ENCODE results near the gene KLHL24.
"Not testable (repeated sequence)": the region's sequence is repeated elsewhere in the genome, so short reads cannot be mapped to it uniquely, and the experiment has no call there.

The KLHL24 gene

DNA sequence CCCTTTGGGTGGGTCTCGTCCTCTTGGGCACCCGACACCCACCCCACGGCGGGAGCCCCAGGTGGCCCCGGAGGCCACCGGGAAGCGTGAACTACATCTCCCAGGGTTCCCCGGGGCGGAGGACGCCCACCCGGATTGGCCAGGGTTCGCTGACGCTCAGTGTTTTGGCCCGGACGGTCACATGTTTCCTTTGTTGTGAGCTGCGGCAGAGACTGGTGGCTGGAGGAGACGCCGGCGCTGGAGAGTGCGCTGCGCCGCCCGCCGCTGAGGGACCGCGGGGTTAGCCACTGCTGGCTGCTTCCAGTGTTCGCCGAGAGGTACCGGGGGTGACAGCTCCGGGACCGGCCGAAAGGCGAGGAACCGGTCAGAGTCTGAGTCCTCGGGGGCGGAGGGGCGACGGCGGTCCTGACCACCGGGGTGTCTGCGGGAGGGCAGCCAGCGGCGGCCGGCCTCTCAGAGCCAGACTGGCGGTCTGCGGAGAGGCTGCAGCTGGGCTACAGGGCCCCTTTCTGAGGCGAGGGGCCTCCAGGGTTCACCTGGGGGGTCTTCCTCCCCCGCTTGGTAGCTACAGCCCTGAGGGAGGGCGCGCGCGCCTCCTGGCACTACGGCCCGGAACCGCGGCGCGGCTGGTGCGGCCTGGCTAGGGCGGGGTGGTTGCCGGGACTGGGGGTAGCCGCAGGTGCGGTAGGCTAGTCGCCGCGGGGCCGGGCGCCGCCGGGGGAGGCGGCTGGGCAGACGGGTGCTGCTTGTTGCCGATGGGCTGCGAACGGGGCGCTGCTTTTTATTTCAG, at the start of gene KLHL24:
KLHL24 (plus strand) TSS at position 193 of the 790 bp plus-strand sequence. CDS start 14,734 bp downstream, outside the sequence.
- DNase-seq: peak; percentile 89

- DNase-seq: no peak
Observed at GRCh38 chr3:183586477-183586876, 48.9 kb upstream of the KLHL24 start.

DNA sequence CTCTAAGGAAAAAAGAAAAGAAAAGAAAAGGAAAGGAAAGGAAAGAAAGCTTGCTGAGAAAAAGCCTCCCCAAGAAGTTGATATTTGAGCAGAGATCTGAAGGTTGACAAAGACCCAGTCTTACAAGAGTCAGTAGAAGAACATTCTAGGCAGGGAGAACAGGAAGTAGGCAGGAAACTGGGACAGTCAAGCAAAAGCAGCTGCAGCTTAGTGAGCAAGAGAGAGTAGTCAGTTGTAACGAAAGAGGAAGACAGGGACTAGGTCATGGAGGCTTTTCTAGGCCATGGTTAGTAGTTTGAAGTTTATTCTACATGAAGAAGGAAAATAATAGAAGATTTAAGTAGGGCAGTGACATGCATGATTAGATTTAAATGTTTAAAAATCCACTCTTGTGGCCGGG, 48.1 kb upstream of the KLHL24 start:
- peak; percentile 96 for DNase-seq

DNA sequence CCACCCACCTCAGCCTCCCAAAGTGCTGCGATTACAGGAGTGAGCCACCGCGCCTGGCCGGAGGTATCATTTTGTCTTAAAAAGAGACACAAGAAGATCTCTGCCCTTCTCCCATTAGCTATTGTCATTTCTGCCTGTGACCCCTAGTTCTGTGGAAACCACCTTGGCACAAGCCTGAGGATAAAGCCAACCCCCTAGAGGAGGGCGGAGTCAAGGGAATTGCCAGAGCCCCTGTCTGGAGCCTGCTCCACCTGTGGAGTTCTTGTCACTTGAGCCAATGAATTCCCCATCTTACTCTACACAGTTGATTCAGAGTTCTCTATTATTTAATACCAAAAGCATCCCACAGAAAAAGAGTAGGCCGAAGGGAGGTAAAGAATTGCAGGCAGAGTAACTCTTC, 45.0 kb upstream of the KLHL24 start:
- no peak for DNase-seq

GRCh38 chr3:183591881-183592521, 43.4 kb upstream of the KLHL24 start:
- peak; percentile 94 for DNase-seq

DNA sequence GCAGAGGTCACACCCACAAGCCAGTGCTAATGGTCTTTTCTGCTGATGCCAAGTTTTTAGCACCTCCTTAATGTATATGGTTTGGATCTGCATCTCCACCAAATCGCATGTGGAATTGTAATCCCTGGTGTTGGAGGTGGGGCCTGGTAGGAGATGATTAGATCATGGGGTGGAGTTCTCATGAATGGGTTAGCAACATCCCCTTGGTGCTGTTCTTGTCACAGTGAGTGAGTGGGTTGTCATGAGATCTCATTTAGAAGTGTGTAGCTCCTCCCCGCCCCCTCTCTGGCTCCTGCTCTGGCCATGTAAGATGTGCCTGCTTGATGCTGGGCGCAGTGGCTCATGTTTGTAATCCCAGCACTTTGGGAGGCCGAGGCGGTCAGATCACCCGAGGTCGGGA, 42.6 kb upstream of the KLHL24 start:
- DNase-seq: no peak

DNA sequence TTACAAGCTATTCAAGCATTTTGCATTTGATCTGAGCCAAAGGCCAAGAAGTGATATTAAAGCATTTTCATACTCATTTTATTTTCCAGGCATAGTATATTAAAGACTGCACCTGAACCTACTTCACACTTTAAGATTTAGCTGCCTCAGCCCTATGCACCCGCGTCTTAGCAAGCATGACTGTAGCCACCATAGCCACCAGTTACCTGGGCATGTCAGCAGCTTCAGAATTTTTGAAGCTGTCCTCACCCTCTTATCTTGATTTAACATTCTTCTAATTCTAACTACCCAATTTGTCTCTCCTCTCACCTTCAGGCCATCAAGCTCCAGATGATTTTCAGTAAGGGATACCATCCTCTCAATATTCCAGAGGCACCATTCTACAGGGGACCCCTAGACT, 40.8 kb upstream of the KLHL24 start:
- DNase-seq: no peak

DNA sequence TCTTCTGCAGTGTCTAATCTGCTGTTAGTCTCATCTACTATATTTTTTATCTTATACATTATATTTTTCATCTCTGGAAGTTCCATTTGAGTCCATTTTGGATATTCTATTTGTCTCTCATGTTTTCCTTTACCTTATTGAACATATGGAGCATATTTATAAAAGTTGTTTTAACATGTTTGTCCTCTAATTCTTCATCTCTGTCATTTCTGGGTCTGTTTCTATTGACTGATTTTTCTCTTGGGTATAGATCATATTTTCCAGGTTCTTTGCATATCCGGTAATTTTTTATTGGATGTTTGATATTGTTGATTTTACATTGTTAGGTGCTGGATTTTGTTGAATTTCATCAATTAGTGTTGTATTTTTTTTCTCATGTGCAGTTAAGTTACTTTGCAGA, 37.5 kb upstream of the KLHL24 start:
- DNase-seq: no peak

DNA sequence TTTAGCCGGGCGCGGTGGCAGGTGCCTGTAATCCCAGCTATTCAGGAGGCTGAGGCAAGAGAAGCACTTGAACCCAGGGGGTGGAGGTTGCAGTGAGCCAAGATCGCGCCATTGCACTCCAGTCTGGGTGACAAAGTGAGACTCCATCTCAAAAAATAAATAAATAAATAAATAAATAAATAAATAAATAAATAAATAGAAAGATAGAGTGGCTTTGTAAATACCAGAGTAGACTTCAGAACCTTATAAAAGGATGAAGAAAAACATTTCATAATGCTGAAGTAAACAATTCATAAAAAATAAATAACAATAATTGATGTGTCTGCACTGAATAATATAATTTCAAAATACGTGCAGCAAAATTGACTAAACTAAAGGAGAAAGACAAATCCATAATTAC, 24.1 kb upstream of the KLHL24 start:
- DNase-seq: not testable (repeated sequence)

DNA sequence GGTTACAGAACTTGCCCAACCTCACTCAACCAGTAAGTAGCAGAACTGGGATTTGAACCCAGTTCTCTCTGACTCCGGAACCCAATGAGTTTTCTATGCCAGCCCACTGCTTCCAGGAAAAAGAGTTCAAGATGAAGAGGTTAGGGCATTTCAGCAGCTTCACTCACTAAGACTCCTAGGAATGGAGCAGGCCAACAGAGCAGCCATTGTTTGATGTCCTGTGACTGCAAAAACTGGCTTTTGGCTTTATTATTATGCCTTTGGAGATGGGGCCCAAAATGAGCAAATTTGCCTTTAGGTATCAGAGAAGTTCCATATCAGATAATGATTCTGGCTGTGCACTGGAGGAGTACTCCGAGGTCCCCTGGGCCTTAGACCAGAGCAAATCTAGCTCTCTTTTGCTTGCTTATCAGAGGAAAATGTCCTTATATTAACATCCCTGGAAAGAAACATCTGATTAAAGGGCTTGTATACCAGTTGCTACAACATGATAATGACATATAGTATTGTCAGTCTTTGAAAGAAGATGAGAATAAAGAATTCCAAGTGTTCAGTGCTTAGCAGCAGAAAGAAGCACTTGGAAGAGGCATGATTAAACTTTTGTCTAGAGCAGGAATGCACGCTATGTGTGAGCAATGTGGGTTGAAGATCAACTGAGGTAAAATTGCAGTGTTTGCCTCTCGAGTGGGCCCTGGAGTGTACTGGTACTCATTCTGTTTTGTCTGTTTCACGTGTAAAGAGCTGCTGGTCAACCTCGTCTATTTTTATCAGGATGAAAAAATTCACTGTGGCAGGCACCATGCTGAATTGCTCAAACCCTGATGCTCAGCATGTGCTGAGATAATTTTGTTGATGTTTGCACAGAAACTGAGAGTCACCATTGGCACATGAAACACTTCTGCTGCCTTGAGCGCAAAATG, 21.8 kb upstream of the KLHL24 start:
- DNase-seq: no peak

DNA sequence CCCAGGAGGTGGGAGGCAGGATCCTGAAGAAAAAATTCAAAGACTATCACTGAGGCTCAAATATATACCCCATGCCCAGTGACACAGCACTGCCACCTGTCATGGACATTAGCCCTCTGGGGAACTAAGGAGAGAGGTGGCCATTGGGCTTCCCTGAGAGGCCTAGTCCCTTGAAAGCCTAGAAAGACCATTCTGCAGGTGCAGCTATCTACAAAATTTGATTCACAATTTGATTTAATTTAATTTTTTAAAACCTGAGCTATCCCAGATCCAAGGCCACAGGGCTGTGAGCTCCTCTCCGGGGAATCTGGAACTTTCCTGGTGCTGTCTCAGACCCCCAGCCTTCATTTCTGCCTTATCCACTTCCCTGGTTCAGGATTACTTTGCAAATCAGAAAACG, 16.9 kb upstream of the KLHL24 start:
- no peak for DNase-seq

DNA sequence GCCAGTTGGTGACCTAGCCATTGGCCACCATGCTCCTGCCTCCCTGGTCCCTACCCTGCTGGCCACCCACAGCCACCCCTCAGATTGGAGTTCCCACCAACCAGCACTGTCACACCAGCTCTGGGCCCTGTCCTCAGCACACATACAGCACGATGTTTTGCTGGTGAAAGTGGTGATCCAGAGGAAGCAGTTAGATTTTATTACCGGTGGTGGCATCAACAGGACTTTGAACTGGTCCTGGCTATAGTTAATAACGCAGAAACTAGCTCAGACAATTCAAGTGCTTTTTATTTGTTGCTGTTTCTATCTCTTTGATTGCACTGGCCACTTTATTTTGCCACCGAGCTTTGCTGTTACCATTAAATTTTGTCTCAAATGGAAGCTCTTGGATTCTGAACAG, 16.4 kb upstream of the KLHL24 start:
- DNase-seq: no peak

- DNase-seq: no peak
Observed at GRCh38 chr3:183619624-183620251, 15.7 kb upstream of the KLHL24 start.

GRCh38 chr3:183620252-183620628, 15.2 kb upstream of the KLHL24 start:
- DNase-seq: no peak

DNA sequence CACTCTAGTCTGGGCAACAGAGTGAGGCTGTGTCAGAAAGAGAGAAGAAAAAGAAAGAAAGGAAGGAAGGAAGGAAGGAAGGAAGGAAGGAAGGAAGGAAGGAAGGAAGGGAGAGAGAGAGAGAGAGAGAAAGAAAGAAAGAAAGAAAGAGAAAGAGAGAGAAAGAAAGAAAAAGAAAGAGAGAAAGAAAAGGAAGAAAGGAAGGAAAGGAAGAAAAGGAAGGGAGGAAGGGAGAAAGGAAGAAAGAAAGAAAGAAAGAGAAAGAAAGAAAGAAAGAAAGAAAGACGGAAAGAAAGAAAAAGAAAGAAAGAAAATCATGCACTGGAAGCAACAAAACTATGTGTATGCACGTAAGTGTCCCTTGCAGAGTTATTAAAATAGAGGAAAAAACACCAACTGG, 12.9 kb upstream of the KLHL24 start:
- DNase-seq: not testable (repeated sequence)

DNA sequence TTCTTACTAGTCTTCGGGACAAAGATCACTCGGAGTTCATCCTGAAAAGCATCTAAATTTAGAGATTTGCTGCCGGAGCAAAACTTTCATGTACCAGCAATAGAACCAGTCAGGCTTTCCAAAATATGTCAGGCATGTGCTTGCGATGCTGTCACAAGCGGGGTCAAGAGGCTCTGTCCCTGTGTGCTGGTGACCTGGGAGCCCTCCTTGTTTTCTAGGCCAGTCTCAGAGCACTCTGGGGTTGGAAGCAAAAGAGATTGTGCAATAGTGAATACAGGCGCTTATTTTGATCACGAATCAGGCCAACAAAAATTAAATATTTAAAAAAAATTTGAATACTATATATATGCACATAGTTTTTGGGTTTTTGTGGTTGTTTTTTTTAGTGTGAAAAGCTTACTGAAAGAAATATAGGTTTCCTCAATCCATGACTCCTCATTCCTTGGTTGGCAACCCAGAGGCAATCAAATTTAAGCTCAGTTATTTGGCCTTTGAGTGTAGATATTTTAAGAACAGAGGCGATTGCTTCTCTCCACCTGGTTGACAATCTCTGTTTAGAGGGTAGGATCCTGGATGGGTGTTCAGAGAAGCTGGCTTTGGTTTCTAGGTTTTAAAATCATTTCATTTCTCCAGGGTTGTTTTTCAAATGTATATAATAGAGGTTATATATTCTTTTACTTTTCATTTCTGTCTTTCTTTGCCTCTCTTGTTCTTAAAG, 8.4 kb upstream of the KLHL24 start:
- DNase-seq: no peak

DNA sequence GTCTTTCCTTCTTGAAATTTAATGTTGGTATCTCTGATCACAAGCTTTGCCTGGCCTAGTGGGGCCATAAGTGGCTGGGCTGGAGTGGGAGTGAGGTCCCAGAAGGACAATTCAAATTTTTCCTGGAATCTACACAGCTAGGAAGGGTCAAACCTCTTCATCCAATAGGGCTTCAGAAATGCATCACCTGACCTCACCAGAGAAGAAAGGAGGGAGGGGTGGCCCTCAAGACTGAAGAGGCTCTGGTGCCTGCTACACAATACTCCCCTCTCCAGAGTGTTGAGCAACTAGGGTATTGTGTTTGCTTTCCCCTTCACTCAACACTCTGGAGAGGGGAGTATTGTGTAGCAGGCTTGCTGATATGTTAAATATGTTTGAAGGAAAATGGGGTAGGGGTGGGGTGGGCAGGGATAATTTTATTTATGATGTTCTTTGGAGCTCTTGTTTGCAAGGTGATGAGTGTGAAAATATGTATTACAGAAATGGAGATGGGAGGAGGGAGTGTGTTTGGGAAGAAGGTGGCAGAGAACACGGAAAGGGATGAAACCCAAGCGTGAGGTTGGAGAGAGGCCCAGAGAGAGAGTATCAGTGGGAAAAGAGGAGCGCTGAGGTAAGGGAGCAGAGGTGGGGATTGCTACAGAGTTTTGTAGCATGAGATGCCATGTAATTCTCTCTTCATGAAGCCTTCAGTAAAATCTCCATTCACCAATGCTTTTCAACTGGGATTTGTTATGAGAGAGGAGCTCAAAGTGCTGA, 5.7 kb upstream of the KLHL24 start:
- DNase-seq: no peak

- no peak for DNase-seq
Observed at GRCh38 chr3:183631715-183632114, 3.7 kb upstream of the KLHL24 start.

- DNase-seq: not testable (repeated sequence)
Observed at GRCh38 chr3:183632725-183633124, 2.7 kb upstream of the KLHL24 start.

DNA sequence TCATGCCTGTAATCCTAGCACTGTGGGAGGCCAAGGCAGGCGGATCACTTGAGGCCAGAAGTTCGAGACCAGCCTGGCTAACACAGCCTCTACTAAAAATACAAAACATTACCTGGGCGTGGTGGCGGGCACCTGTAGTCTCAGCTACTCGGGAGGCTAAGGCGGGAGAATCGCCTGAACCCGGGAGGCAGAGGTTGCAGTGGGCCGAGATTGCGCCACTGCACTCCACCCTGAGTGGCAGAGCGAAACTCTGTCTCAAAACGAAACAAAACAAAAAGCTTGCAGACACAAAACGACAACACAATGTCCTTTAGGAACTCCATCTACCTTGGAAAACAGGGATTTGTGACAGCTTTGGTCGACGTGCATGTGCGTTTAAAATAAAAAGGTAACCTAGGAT, 716 bp upstream of the KLHL24 start:
- DNase-seq: peak; percentile 21

GRCh38 chr3:183635107-183635430, 354 bp upstream of the KLHL24 start:
- no peak for DNase-seq
